CD4-positive, alpha-beta T cell (primary cell): ENCODE measurements around the gene SKIC2. TPM values are rescaled to one million over a fixed set of nuclear protein-coding genes. Genes with fewer than 3 reads are reported as not detected.

ENCODE experiments used
- ATAC-seq: fragments of 200-7000 bp; cut with Tn5 transposase; one replicate; pipeline ENCODE4 v1.10.0; 2022; ENCODE audit warnings: mild to moderate bottlenecking; ENCODE audit not compliant: poor library complexity
- CTCF ChIA-PET: fragments of 350-600 bp; sonication (Branson Sonifier 250); formaldehyde crosslinking; loops from one replicate; lab custom pipeline; 2021; ENCODE audit warnings: antibody characterized with exemption, inconsistent platforms; lab: Charles Lee
- POLR2A ChIA-PET: fragments of 350-600 bp; sonication (Branson Sonifier 250); formaldehyde crosslinking; loops from one replicate; lab custom pipeline; 2021; ENCODE audit warnings: antibody characterized with exemption, inconsistent platforms; lab: Charles Lee
- DNase-seq, 14 experiments: peaks; one replicate each; pipeline ENCODE4 v3.0.0-alpha.2; 2013 to 2020; ENCODE audit warnings: mixed read lengths in 2 of 14
- H3K27ac ChIP-seq, 2 donors: one replicate each; pipeline versions ENCODE4 v1.5.1 to v1.7.0; 2013; ENCODE audit warnings: low read length in 2 of 2, low read depth in 1 of 2, mild to moderate bottlenecking in 1 of 2
- H3K27me3 ChIP-seq, 2 experiments: 1 replicate in 1 of 2; 2 replicates in 1 of 2; pipeline versions ENCODE4 v1.6.1 to v1.7.0; 2013; ENCODE audit warnings: low read length in 2 of 2, control low read depth in 1 of 2, mild to moderate bottlenecking in 1 of 2, moderate library complexity in 1 of 2; ENCODE audit not compliant: insufficient read depth in 2 of 2, control insufficient read depth in 1 of 2
- H3K36me3 ChIP-seq: one replicate; pipeline ENCODE4 v1.6.1; 2013; ENCODE audit warnings: low read length, control low read depth; ENCODE audit not compliant: insufficient read depth
- H3K4me1 ChIP-seq: one replicate; pipeline ENCODE4 v1.6.1; 2013; ENCODE audit warnings: low read length, control low read depth; ENCODE audit not compliant: insufficient read depth
- H3K4me3 ChIP-seq: one replicate; pipeline ENCODE4 v1.5.1; 2013; ENCODE audit warnings: mild to moderate bottlenecking, low read length, moderate library complexity
- H3K9me3 ChIP-seq, 2 experiments: 1 replicate in 1 of 2; 2 replicates in 1 of 2; pipeline versions ENCODE4 v1.6.1 to v1.7.0; 2013; ENCODE audit warnings: low read length in 2 of 2, mild to moderate bottlenecking in 2 of 2, control low read depth in 1 of 2, moderate library complexity in 1 of 2; ENCODE audit not compliant: control insufficient read depth in 1 of 2, insufficient read depth in 1 of 2
- H3K27ac Mint-ChIP-seq: one replicate; pipeline ENCODE4 v1.8.0; 2020; ENCODE audit warnings: mixed read lengths
- H3K27me3 Mint-ChIP-seq: one replicate; pipeline ENCODE4 v1.8.0; 2021; ENCODE audit warnings: mixed read lengths
- H3K36me3 Mint-ChIP-seq: one replicate; pipeline ENCODE4 v1.8.0; 2021; ENCODE audit warnings: low read depth, mixed read lengths
- H3K4me1 Mint-ChIP-seq: one replicate; pipeline ENCODE4 v1.8.0; 2021; ENCODE audit warnings: low read depth, mixed read lengths
- H3K4me3 Mint-ChIP-seq: one replicate; pipeline ENCODE4 v1.8.0; 2020; ENCODE audit warnings: mild to moderate bottlenecking, mixed read lengths
- H3K9me3 Mint-ChIP-seq: one replicate; pipeline ENCODE4 v1.8.0; 2020; ENCODE audit warnings: mixed read lengths
- intact Hi-C, 2 experiments: fragments of 100-400 bp; cut with DNase I in 1 of 2; cut with micrococcal nuclease in 1 of 2; formaldehyde crosslinking; loops; one replicate each; pipeline versions ENCODE4 v1.15.1 to v1.9.0; 2023 to 2025; cut with DNase I, micrococcal nuclease
- total RNA-seq, 174 experiments: library from RNA in 2 of 174; stranded (reverse) in 2 of 174; gene quantifications; one replicate each; pipeline ENCODE4 v1.2.3 and lab custom pipeline; 2021 to 2026
- TF ChIP-seq, protein P1 (sequence below): fragments of 200-600 bp; IDR thresholded peaks from one replicate; pipeline ENCODE4 v1.8.0; 2022; ENCODE audit warnings: antibody characterized with exemption, mild to moderate bottlenecking

Gene SKIC2
- total RNA-seq, 2 experiments from 2014 or later: 133 to 141 TPM

DNA sequence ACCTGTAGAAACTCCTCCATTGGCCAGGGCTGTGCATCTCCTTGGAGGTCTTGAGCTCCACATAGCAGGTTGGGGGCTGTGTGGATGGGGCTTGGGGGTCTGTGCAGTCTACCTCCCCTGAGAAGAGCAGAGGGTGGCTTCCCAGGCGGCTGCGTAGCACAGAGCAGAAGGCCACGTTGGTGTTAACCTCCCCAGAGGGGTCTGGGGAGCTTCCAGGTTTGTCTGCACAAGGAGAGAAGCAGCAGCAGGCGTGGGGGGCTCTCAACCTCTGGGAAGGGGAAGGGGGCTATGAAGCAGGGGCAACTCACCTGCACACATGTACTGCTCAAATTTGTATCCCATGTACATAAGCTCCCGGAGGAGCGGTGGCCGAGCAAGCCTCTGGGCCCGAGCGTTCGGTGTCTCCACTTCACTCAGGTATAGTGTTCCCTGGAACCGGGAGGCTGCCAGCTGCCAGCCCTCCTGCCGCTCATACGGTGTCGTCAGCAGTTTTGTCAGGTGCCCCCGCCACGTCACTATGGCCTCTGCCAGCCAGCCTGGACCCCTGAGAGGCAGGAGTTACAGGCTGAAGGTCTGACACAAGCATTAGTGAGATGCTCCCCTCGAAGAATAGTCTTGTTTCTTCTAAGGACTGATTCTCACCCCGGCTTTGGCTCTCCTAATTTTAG is 11.8 kb downstream of the SKIC2 start:
- Histone ChIP-seq H3K4me1 (peaks cover 32% of the 10 kb centered on the region), H3K27me3 (no peaks in the 10 kb centered on the region), H3K9me3 (no peaks in the 10 kb centered on the region), H3K27ac (peak overlapping the region; percentile 99 to 100), H3K36me3 (peaks cover 48% of the 10 kb centered on the region), H3K4me3 (peak overlapping the region; percentile 84)
- peak overlapping the region; percentile 100 for H3K27ac Mint-ChIP-seq
- peaks cover 34% of the 10 kb centered on the region for H3K4me1 Mint-ChIP-seq
- no peak for ATAC-seq
- intact Hi-C loops: loop anchor here in 1 of 2 experiments (1.0 to 10.0 kb wide), 3 partner anchors 11 to 816 kb away; partner anchors contain the start of genes AGPAT1, CCHCR1, RNF5 and SKIC2
- peak in 2 of 14 experiments; percentile 27 to 44 for DNase-seq
- CTCF ChIA-PET: interaction anchor here (0.6 kb wide), 1 partner anchor 141 kb away, joined by 4 read pairs; no protein-coding TSS in a partner anchor
- H3K27me3 Mint-ChIP-seq: peaks cover 6% of the 10 kb centered on the region
- H3K9me3 Mint-ChIP-seq: no peaks in the 10 kb centered on the region
- POLR2A ChIA-PET: interaction anchor here (0.5 to 6.7 kb wide), 9 partner anchors 13 to 550 kb away, joined by 3 to 102 read pairs (median 5); partner anchors contain the start of genes DDX39B, EHMT2, GPANK1 and GPSM3
- H3K4me3 Mint-ChIP-seq: peak overlapping the region; percentile 100
- peaks cover 74% of the 10 kb centered on the region for H3K36me3 Mint-ChIP-seq
- TF ChIP-seq, protein P1, sequence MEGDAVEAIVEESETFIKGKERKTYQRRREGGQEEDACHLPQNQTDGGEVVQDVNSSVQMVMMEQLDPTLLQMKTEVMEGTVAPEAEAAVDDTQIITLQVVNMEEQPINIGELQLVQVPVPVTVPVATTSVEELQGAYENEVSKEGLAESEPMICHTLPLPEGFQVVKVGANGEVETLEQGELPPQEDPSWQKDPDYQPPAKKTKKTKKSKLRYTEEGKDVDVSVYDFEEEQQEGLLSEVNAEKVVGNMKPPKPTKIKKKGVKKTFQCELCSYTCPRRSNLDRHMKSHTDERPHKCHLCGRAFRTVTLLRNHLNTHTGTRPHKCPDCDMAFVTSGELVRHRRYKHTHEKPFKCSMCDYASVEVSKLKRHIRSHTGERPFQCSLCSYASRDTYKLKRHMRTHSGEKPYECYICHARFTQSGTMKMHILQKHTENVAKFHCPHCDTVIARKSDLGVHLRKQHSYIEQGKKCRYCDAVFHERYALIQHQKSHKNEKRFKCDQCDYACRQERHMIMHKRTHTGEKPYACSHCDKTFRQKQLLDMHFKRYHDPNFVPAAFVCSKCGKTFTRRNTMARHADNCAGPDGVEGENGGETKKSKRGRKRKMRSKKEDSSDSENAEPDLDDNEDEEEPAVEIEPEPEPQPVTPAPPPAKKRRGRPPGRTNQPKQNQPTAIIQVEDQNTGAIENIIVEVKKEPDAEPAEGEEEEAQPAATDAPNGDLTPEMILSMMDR: no peak

DNA sequence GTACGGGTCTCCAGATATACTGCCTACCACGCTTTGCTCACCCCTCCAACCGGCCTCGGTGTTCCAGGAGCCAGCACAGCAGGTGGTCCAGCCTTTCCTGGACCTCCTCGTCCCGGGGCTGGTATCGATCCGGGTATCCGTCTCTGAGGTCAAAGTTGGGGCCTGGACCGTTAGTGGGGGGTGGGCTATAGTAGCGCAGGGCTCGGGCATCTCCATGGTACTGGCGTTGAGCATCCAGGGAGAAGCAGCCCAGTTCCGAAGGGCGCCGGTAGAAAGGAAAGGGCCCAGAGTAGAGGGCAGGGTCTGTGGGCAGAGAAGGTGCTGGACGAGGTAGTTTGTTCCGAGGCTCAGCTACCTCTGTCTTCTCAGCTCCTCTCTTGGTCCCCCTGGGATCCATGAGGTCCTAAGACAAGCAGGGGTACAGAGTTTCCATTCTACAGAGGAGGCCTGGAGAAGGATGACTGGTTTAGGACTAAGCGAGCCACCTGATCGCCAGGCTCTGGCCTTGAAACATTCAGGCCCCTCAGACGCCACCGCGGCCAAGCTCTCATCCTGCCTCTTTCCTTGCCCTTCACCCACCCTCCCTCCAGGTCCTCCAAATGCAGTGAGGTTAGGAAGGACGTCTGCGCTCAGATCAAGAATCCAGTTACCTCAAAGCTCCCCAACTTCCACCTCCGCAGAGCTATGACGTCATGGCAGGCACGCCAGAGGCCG is 12.5 kb downstream of the SKIC2 start:
- Mint-ChIP-seq H3K9me3 (no peaks in the 10 kb centered on the region), H3K4me3 (peak overlapping the region; percentile 100), H3K4me1 (peaks cover 34% of the 10 kb centered on the region), H3K36me3 (peaks cover 67% of the 10 kb centered on the region), H3K27ac (peak overlapping the region; percentile 100), H3K27me3 (peaks cover 6% of the 10 kb centered on the region)
- ChIA-PET CTCF (interaction anchor here (1.0 to 1.5 kb wide), 2 partner anchors 20 to 73 kb away, joined by 4 to 7 read pairs; no protein-coding TSS in a partner anchor), POLR2A (interaction anchor here (0.6 to 6.7 kb wide), 25 partner anchors 9 to 1726 kb away, joined by 3 to 102 read pairs (median 4); partner anchors contain the start of genes ATF6B, DDX39B, EHMT2 and GPANK1)
- Histone ChIP-seq H3K27ac (peak overlapping the region; percentile 99 to 100), H3K27me3 (no peaks in the 10 kb centered on the region), H3K36me3 (peaks cover 42% of the 10 kb centered on the region), H3K9me3 (no peaks in the 10 kb centered on the region), H3K4me1 (peaks cover 32% of the 10 kb centered on the region), H3K4me3 (peak overlapping the region; percentile 84)
- DNase-seq (peak in 2 of 14 experiments; percentile 12 to 25), ATAC-seq (no peak)
- intact Hi-C loops: loop anchor here in 1 of 2 experiments (1.0 to 10.0 kb wide), 3 partner anchors 12 to 817 kb away; partner anchors contain the start of genes AGPAT1, CCHCR1, RNF5 and SKIC2
- TF ChIP-seq, protein P1: no peak
